HL-60 (cell line): ENCODE measurements around the gene SLC43A1.

Experiments
- DNase-seq, 2 experiments: peaks; one replicate each; pipeline ENCODE4 v3.0.0-alpha.2; 2010 to 2020; ENCODE audit warnings: low read depth in 1 of 2, low spot score in 1 of 2
- H3K27ac ChIP-seq: fragments of 250-450 bp; sonication (Bioruptor Pico); replicated peaks from 2 replicates; pipeline ENCODE4 v1.5.1; 2020; ENCODE audit warnings: mild to moderate bottlenecking, moderate library complexity
- H3K27me3 ChIP-seq: fragments of 250-450 bp; sonication (Bioruptor Pico); 2 replicates; pipeline ENCODE4 v1.5.1; 2021; ENCODE audit warnings: mild to moderate bottlenecking, moderate library complexity; ENCODE audit not compliant: insufficient read depth, poor library complexity, severe bottlenecking
- H3K4me3 ChIP-seq: replicated peaks from 2 replicates; pipeline ENCODE4 v1.5.1; 2011; ENCODE audit warnings: mild to moderate bottlenecking, control low read depth, low read length; ENCODE audit not compliant: insufficient read depth
- CTCF ChIP-seq: IDR thresholded peaks from one replicate; pipeline ENCODE4 v1.5.1; 2011; ENCODE audit warnings: low read length, control low read depth, inconsistent platforms; ENCODE audit not compliant: insufficient read depth
- GABPA ChIP-seq: IDR thresholded peaks from 2 replicates; pipeline ENCODE4 v1.6.1; 2012; ENCODE audit warnings: low read depth
- POLR2AphosphoS5 ChIP-seq: IDR thresholded peaks from 2 replicates; pipeline ENCODE4 v1.6.1; 2012; ENCODE audit warnings: low read depth
- REST ChIP-seq: IDR thresholded peaks from 2 replicates; pipeline ENCODE4 v1.6.1; 2012; ENCODE audit warnings: low read depth; ENCODE audit not compliant: insufficient replicate concordance
- SPI1 ChIP-seq: IDR thresholded peaks from 2 replicates; pipeline ENCODE4 v1.6.1; 2012; ENCODE audit warnings: low read depth, mild to moderate bottlenecking, borderline replicate concordance

SLC43A1 gene

GRCh38 chr11:57481315-57481714 is 34.2 kb downstream of the SLC43A1 start:
- Histone ChIP-seq H3K27me3 (no peaks in the 10 kb centered on the region), H3K27ac (no peak overlapping the region), H3K4me3 (no peak overlapping the region)
- no peak for DNase-seq
- TF ChIP-seq POLR2AphosphoS5 (no peak), SPI1 (no peak), CTCF (no peak), GABPA (no peak), REST (no peak)

GRCh38 chr11:57480409-57481137 is 34.9 kb downstream of the SLC43A1 start:
- peak in 1 of 2 experiments; percentile 86 for DNase-seq
- H3K27me3 ChIP-seq, result no peaks in the 10 kb centered on the region
- no peak overlapping the region for H3K27ac ChIP-seq
- TF ChIP-seq REST (no peak), CTCF (peak; percentile 66), GABPA (no peak)
- no peak overlapping the region for H3K4me3 ChIP-seq

- H3K4me3 ChIP-seq, result no peak overlapping the region
- no peaks in the 10 kb centered on the region for H3K27me3 ChIP-seq
- no peak for TF ChIP-seq CTCF
- DNase-seq, result no peak
- H3K27ac ChIP-seq, result no peak overlapping the region
Observed at GRCh38 chr11:57479911-57480310, 35.6 kb downstream of the SLC43A1 start.

GRCh38 chr11:57479021-57479663 is 36.4 kb downstream of the SLC43A1 start:
- no peak for DNase-seq
- H3K4me3 ChIP-seq, result no peak overlapping the region
- H3K27me3 ChIP-seq, result no peaks in the 10 kb centered on the region
- H3K27ac ChIP-seq, result no peak overlapping the region
- TF ChIP-seq POLR2AphosphoS5, result peak; percentile 31; the same call in 1 of the 2 replicates
- TF ChIP-seq GABPA, result no peak
- TF ChIP-seq SPI1, result no peak
- TF ChIP-seq REST, result no peak
- no peak for TF ChIP-seq CTCF
